Measurements from ENCODE around the gene IRF8.
"Not testable (repeated sequence)": the region's sequence is repeated elsewhere in the genome, so short reads cannot be mapped to it uniquely, and the experiment has no call there.

Gene IRF8

GRCh38 chr16:85936816-85937215 lies 37.9 kb downstream of the IRF8 start:
- no peak for DNase-seq (ENCODE audit: low spot score)

DNA sequence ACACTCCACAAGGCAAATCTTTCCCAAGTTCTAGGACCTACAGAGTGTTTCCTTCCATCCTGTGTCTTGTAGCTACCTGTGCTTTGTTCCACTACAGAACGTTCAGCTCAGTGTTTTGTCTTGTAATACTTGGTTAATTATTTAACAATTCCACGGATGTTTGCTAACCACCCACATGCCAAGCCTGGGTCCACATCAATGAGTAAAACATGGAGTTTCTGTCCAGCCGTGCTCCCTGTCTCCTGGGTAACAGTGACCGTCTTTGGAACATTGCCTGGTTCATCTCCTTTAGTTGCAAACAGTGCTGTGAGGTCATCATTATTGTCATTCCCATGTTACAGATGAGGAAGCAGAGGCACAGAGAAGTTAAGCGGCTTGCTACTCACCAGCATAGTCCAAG lies 41.3 kb downstream of the IRF8 start:
- no peak for DNase-seq (ENCODE audit: low spot score)

DNA sequence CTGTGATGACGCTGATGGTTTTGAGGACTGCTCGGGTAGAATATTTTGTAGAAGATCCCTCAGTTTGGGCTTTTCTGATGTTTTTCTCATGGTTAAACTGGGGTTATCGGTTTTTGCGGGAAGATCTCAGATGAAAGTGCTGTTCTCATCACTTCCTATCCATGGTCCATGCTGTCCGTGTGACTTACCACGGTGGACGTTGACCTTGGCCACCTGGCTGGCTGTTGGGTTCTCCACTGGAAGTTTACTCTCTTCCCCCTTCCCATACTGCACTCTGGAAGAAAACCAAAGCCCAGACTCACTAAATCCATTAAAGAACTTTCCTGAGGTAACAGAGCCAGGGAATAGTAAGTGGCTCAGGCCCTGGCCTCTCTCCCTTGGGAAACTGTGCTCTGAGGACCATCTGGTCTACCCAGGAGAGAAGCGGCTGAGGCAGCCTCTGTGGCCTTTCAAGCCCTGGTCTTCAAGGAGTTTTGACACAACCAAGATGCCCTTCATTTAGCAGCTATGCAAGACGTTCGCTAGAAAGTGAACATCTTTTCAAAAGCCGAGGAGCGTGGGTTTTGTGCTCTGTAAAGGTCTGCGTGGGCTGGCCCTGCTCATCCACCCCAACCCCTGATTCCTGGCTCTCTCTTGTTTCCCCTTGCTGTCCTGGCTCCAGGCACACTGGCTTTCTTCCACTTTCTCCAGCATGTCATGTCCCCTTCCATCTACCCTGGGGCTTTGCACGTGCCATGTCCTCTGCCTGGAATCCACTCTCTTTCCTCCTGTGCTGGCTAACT lies 43.1 kb downstream of the IRF8 start:
- no peak for DNase-seq (ENCODE audit: low spot score)

- DNase-seq (ENCODE audit: low spot score): not testable (repeated sequence)
These were observed 43.7 kb downstream of the IRF8 start for GRCh38 chr16:85942659-85943058.

GRCh38 chr16:85943711-85944110 lies 44.7 kb downstream of the IRF8 start:
- no peak for DNase-seq (ENCODE audit: low spot score)

GRCh38 chr16:85944572-85945423 lies 45.8 kb downstream of the IRF8 start:
- no peak for DNase-seq (ENCODE audit: low spot score)

DNA sequence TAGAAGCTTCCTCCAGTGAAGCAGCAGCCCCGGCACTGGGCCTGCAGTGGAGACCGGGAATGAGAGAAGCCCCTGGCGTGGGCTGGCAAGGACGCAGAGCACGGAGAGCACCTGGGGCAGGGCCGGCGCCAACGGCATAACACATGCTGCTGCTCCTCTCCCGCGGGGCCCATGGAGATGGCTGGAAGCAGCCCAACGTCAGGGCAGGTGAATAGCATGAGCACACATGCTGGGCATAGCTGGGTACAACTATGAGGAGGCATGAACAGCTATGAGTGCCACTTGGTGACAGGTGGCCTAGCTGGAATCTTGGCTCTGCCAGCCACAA lies 46.4 kb downstream of the IRF8 start:
- no peak for DNase-seq (ENCODE audit: low spot score)

DNA sequence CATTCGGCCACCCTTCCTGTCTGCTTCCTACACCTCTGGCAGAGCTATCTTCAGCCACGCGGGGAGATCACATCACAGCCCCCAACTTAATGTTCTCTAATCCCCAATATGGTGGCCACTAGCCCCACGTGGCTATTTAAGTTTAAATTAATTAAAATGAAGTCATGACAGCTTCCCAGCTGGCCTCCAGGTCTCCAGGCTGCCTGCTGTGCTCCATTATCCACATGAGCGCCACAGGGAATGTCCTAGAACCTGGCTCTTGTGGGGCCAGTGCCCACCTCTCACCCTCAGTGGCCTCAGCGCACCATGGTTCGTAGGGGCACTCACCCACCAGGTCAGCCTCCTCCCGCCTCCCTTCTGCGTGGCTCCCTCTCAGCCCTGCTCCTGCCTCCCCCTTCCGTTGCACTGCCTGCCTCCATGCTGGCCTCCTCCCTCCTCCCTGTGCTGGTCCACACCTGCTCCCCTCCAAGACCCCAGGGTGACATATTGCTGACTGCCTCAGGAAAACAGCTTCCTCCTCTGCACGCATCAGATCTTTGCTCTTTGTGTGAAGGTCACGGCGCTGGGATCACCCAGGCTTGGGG lies 47.7 kb downstream of the IRF8 start:
- DNase-seq (ENCODE audit: low spot score): no peak

DNA sequence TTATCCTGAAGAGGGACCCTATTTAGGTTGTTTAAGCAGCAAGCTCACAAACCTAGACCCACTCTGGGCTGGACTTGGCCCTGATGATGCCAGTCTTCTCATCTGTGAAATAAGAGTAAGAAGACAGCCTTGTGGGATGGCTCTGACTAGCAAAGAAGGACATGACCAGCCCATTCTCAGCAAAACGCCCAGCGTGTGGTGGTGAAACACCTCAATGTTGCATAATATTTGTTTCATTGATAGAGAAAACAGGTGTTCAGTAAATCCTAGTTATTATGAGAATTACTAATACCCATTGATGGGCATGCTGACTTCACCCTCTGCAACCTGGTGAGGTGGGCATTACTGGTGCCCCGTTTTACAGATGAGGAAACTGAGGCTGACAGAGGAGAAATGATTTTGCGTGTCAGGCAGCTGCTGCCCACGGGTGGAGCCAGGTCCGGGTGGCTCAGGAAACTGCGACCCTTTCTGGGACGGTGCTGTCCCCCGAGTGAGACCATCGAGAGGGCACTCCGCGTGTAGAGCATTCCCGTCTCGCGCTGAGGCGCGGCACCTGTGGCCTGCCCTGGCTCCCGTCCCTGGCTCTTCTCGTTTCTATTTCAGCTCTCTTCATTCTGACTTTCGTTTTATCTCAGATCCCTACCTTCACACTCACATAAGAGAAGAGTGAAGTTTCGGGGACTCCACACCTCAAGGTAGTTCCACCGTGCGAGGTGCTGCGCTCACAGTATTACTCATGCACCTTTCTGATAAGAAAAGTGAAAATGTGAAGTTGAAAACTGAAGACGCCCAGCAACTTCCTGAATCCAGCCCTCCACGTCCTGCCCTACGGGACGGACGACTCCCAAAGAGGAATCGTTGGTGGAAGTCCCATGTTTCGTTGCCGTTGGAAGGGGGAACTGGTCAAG lies 48.5 kb downstream of the IRF8 start:
- DNase-seq (ENCODE audit: low spot score): no peak

DNA sequence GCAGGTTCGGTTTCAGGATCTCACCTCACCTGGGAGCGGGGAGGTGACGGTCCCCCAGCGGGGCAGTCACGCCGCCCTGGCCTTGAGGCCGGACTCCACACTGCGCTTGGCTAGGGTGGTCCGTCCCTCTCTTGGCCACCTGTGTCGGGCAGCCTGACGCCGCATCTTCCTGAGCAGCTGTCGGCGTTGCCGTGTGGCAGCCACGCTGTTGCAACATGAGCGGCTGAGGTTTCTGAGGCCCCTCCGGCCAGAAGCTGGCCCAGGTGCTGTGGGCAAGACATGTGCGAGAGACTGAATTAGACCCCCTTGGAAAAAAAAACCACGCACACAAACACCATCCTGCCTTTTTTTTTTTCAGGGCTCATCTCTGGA lies 49.2 kb downstream of the IRF8 start:
- DNase-seq (ENCODE audit: low spot score): no peak

GRCh38 chr16:85948616-85949265 lies 49.8 kb downstream of the IRF8 start:
- DNase-seq (ENCODE audit: low spot score): no peak

GRCh38 chr16:85950136-85950918 lies 51.4 kb downstream of the IRF8 start:
- no peak for DNase-seq (ENCODE audit: low spot score)

DNA sequence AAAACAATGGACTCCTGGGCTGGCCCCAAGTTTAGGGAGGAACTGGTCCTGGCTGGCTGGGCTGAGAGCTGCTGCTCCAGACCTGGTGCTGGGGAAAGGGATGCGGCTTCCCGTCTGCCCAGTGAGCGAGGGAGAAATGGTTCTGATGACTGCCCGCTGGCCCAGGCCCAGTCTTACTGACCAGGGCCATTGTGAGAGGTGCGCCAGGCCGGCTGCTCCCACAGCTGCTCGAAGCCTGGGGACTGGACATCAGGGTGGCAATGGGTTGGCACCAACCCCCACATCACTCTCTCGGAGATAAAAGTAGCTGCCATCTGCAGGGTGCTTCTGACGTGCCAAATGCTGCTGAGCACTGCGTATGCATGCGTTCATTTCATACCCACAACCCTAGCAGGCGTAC lies 53.2 kb downstream of the IRF8 start:
- DNase-seq (ENCODE audit: low spot score): no peak

DNA sequence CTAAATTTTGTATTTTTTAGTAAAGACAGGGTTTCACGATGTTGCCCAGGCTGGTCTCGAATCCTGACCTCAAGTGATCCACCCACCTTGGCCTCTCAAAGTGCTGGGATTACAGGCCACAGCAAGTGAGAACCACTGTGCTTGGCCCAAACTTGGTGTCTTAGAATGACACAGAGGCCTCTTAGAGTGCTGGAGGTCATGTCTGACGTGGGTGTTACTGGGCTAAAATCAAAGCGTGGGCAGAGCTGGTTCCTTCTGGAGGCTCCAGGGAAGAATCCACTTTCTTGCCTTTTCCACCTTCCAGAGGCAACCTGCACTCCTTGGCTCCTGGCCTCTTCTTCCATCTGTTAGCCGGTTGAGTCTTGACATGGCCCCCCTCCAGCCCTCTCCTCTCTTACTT lies 53.8 kb downstream of the IRF8 start:
- no peak for DNase-seq (ENCODE audit: low spot score)

GRCh38 chr16:85954927-85955519 lies 56.1 kb downstream of the IRF8 start:
- DNase-seq (ENCODE audit: low spot score): no peak

DNA sequence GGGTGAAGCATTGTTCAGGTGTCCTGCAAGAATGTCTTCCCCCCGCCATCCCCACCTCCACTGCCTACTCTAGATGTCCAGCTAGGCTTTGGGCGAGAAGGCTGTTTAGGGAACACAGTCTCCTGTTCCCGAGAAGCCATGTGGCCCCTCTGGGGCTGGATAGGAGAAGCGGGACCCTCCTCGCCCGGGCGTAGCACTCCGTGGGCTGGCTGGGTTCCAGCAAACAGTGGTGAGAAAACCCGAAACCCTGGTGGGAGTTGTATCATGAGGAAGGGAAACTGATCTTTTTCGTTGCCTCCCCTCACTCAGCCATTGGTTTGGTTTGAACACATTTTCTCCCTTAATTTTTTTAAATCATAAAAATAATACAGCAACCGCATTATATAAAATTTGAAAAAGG lies 56.6 kb downstream of the IRF8 start:
- no peak for DNase-seq (ENCODE audit: low spot score)

GRCh38 chr16:85956426-85956825 lies 57.5 kb downstream of the IRF8 start:
- no peak for DNase-seq (ENCODE audit: low spot score)

GRCh38 chr16:85958731-85959130 lies 59.8 kb downstream of the IRF8 start:
- DNase-seq (ENCODE audit: low spot score): no peak

DNA sequence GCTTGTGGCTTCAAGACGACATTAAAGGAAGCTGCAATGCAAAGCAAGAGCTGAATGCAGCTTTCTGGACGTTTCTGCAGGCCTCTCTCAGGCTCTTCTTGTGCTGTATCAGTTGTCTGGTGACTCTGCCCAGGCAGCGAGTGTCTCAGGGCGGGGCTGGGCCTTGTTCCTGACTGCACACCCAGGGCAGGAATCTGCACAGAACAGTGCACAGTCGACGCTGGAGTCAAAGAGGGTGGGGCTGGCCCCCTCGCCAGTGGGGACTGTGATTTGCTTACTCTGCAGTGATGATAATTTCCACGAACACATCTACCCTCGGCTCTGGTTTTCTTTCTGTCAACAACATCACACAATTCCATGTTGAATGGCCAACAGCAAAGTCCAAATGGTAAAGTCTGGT lies 60.7 kb downstream of the IRF8 start:
- no peak for DNase-seq (ENCODE audit: low spot score)

DNA sequence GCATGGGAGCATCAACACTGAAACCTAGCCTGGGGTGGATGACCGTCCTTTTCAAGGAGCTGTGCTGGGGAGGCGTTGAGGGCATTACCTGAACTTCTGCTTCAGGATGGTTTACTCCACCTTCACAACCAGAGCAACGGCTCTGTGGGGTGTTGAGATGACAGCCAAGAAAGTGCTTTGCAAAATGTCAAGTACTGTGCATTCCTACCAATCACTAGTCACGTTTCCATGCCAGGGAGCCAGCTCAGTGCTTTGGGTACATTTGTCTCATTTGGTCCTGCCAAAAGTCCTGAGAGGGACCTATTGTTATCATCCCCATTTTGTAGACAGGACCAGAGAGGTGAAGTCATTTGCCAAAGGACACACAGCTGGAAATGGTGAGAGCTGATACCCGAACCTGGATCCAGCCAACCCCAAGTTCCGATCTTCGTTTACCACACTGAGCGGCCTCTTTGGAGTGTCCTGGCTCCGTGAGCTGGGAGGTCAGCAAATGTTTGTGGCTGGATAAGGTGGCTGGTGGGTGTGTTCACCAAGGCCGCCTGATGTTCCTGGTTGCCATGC lies 61.6 kb downstream of the IRF8 start:
- DNase-seq (ENCODE audit: low spot score): no peak

All from HuH-7.5 (cell line).